ENCODE results near the gene RBM23. TPM values are rescaled to one million over a fixed set of nuclear protein-coding genes. Genes with fewer than 3 reads are reported as not detected.
"Not testable (repeated sequence)": the region's sequence is repeated elsewhere in the genome, so short reads cannot be mapped to it uniquely, and the experiment has no call there.

RBM23 gene
- total RNA-seq, 4 donors from 2014 or later, result 49.7 to 2,239 (median 990) TPM

- no peak overlapping the region for H3K27ac ChIP-seq
- no peaks in the 10 kb centered on the region for H3K27me3 ChIP-seq
- H3K36me3 ChIP-seq, result no peaks in the 10 kb centered on the region
- TF ChIP-seq CTCF (IDR thresholded peaks at IDR 0.05), result no peak
- no peak for TF ChIP-seq POLR2A (IDR thresholded peaks at IDR 0.05)
- H3K4me1 ChIP-seq, result peaks cover 17 to 18% of the 10 kb centered on the region in 2 donors
- H3K9me3 ChIP-seq, result no peaks in the 10 kb centered on the region
- DNase-seq, result no peak
- intact Hi-C loops (cut with DNase I; ENCODE audit: low total_unique reads), result loop anchor here (5.0 to 10.0 kb wide), 2 partner anchors 33 to 290 kb away; no protein-coding TSS in a partner anchor
- H3K4me3 ChIP-seq, result no peak overlapping the region
These were observed 63.8 kb downstream of the RBM23 start for GRCh38 chr14:22854963-22855724.

GRCh38 chr14:22854296-22854695 lies 64.7 kb downstream of the RBM23 start:
- not testable (repeated sequence) for H3K27ac ChIP-seq, H3K36me3 ChIP-seq, H3K9me3 ChIP-seq, H3K27me3 ChIP-seq, DNase-seq, H3K4me3 ChIP-seq
- peaks cover 17 to 27% of the 10 kb centered on the region in 2 donors for H3K4me1 ChIP-seq
- intact Hi-C loops (cut with DNase I; ENCODE audit: low total_unique reads), result loop anchor here (10.0 kb wide), 1 partner anchor 289 kb away; no protein-coding TSS in a partner anchor

GRCh38 chr14:22852940-22853767 lies 65.8 kb downstream of the RBM23 start:
- no peaks in the 10 kb centered on the region for H3K27me3 ChIP-seq
- no peaks in the 10 kb centered on the region for H3K36me3 ChIP-seq
- H3K27ac ChIP-seq, result peak overlapping the region; percentile 96 to 100
- peaks cover 17 to 34% of the 10 kb centered on the region in 2 donors for H3K4me1 ChIP-seq
- H3K4me3 ChIP-seq, result peak overlapping the region; percentile 25 to 26
- TF ChIP-seq CTCF (IDR thresholded peaks at IDR 0.05) (peak; percentile 68 to 99 (median 97)), POLR2A (IDR thresholded peaks at IDR 0.05) (peak in 1 of 2 donors; percentile 39)
- intact Hi-C loops (cut with DNase I; ENCODE audit: low total_unique reads), result loop anchor here (10.0 kb wide), 1 partner anchor 288 kb away; no protein-coding TSS in a partner anchor
- peak; percentile 93 to 94 for DNase-seq
- no peaks in the 10 kb centered on the region for H3K9me3 ChIP-seq

- Histone ChIP-seq H3K36me3 (no peaks in the 10 kb centered on the region), H3K27me3 (no peaks in the 10 kb centered on the region), H3K27ac (peak overlapping the region; percentile 96 to 100), H3K4me1 (peaks cover 17 to 40% of the 10 kb centered on the region in 2 donors), H3K9me3 (no peaks in the 10 kb centered on the region), H3K4me3 (no peak overlapping the region)
- TF ChIP-seq POLR2A (IDR thresholded peaks at IDR 0.05) (no peak), CTCF (IDR thresholded peaks at IDR 0.05) (no peak)
- DNase-seq, result peak in 1 of 2 donors; percentile 25
- intact Hi-C loops (cut with DNase I; ENCODE audit: low total_unique reads), result loop anchor here (10.0 kb wide), 1 partner anchor 288 kb away; no protein-coding TSS in a partner anchor
These were observed 66.4 kb downstream of the RBM23 start for GRCh38 chr14:22852599-22852939.

GRCh38 chr14:22852178-22852577 lies 66.8 kb downstream of the RBM23 start:
- Histone ChIP-seq H3K27ac (peak overlapping the region; percentile 96 to 100), H3K4me1 (peaks cover 18 to 43% of the 10 kb centered on the region in 2 donors)
- not testable (repeated sequence) for H3K27me3 ChIP-seq, H3K9me3 ChIP-seq, DNase-seq, H3K4me3 ChIP-seq, H3K36me3 ChIP-seq
- intact Hi-C loops (cut with DNase I; ENCODE audit: low total_unique reads), result loop anchor here (10.0 kb wide), 1 partner anchor 287 kb away; no protein-coding TSS in a partner anchor

Data from uterus (tissue), 4 donors.